Activated CD8-positive, alpha-beta memory T cell treated with anti-CD3 and anti-CD28 coated beads for 4 hours (primary cell): Measurements from ENCODE around the gene RBPJL.

Source experiments
- DNase-seq, 2 donors: peaks; one replicate each; pipeline ENCODE4 v3.0.0-alpha.2; 2020; ENCODE audit warnings: low read depth in 2 of 2

RBPJL gene

DNA sequence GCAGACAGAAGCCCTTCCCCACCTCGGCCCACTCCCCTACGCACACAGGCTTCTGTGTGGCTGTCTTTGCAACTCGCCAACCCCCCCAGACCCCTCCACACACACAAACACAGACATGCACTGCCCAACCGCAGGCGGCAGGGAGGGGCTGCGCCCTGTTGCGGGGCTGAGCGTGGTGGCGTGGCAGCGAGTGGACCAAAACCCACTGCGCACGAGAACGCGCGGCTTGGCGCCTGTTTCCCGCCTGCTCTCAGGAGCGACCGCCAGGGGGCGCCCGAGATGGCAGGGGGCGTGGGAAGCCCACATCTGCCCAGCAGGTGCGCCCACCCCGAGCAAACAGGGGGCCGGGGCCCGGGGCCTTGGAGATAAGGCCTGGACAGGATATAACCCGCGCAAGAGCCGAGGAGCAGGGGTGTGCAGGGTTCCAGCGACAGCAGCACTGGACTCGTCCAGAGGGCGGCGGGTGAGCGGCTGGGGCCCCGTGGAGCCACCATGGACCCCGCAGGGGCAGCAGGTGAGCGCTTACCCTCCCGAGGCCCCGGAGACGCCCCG is at the start of gene RBPJL:
Gene RBPJL (plus strand): TSS at position 410 of the 552 bp plus-strand sequence. CDS start 83 bp downstream, at position 493.
- DNase-seq: no peak

DNA sequence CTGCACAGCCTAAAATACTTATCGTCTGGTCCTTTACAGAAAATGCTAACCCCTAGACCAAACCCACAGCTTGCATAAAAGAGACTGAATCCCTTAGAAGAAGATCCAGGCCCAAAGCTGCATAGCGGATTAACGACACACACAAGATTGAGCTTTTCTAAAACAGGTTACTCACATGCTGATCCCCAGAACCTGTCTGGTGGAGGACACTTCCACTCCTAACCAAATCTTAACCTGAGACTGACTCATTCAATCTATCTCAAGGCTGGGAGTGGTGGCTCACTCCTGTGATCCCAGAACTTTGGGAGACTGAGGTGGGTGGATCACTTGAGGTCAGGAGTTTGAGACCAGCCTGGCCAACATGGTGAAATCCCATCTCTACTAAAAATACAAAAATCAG is 49.5 kb upstream of the RBPJL start:
- DNase-seq: no peak

DNA sequence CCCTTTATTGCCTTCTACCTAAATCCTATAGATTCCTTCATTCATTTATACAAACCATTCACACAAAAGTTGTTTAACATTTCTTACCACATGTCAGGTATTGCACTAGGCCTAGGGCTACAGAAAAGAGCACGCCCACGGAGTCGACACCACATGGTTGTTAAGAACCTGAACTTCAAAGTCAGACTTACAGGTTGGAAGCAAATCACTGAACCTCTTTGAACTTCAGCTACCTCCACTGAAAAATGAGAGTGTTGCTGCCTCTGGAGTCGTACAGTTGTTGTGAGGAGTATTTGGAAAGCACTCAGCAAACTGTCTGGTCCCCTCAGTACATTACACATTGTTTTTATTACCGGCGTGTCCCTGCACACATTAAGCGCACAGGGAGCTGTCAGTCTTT is 48.9 kb upstream of the RBPJL start:
- no peak for DNase-seq

DNA sequence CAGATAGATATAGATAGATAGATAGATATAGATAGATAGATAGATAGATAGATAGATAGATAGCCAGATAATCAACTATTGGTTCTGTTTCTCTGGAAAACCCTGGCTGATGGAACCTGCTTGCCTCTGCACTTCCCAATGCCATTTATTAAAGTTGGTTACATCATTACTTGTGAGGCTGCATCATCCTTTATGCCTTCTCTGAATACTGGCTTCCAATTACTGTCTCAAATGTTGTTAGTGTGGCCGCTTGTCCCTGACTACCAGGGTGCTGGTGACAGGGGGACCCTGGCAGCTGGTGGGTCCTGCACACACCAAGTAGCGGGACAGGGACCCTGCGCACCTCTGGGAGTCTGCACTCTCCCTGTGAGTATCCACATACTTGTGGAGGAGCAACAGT is 48.4 kb upstream of the RBPJL start:
- no peak for DNase-seq

DNA sequence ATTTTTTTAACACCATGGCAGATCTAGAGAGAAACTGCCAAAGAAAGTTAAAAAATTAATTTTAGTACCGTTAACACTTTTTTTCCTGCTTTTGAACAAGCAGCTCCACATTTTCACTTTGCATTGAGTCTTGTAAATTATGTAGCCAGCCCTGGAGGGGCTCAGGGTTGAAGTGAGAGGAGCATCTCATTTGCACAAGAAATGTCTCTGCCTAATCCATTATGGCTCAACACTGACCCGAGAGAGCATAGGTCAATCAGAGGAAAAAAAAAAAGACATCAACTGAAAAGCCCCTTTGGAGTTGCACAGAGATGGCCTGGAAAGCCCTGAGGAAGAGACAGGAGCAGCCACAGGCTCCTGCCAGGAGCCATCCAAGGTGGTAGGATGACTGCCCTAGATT is 48.0 kb upstream of the RBPJL start:
- no peak for DNase-seq

DNA sequence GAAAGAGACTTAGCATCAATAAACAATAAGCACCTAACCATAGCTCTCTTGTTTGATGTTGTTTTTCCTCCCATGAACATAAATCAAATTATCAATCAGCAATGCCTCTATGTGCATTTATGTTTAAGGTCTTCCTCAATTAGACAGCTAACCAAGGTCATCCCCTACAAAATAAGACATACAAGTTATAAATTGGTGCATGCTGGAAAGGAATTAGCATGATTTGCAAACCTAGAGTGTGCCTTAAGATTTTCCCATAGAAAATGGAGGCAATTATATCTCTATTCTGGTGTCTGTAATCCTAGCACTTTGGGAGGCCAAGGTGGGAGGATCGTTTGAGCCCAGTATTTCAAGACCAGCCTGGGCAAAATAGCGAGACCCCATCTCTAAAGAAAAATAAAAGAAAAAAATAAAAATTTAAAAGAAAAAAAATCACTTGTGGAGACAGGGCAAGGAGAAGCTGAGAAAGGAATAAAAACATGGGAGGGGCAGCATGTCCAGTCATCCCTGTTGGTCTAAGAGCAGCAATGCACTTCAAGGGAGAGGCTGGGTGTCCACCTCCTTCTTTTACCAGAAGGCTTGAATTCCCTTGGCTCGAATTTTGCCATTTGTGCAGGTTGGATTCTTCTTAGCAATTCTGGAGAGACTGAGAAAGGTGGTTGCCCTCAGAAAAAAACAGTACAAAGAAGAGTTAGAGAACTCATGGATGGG is 42.9 kb upstream of the RBPJL start:
- DNase-seq: no peak

DNA sequence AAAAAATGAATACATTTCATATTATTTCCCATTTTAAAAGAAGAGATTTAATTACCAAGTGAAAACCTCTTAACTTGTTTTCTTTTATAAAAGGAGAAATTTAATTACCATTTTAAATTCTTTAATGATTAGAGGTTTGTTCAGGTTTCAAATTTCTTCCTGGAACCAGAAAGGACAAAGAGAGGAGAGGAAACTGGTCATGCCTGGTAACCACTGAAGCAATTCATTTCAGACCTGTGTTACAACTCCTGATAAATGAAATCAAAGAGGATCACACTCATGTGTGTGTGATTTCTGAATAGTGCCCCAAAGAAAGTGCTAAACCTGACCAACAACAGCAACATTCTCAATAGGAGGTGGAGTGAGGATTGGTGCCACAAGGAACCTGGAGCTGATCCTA is 39.7 kb upstream of the RBPJL start:
- DNase-seq: no peak

DNA sequence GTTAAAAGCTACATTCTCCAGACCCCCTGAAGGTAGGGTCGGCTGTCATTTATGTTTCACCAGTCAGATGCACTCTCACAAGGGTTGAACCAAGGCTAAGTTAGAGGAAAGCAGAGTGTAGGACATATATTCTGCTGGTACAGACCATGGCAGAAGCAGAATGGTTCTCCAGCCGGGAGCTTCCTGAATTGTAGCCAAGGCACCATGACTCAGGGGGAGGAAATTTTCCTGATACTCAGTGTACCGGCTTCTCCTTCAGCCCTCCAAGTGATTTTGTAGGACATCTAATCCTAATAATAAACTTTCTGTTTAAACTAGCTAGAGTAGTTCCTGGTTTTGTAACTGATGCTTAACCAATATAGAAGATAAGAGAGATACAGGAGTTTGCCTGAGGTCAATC is 38.1 kb upstream of the RBPJL start:
- DNase-seq: no peak

- no peak for DNase-seq
Observed at GRCh38 chr20:45269056-45269455, 37.6 kb upstream of the RBPJL start.

GRCh38 chr20:45269754-45270270 is 36.8 kb upstream of the RBPJL start:
- no peak for DNase-seq

DNA sequence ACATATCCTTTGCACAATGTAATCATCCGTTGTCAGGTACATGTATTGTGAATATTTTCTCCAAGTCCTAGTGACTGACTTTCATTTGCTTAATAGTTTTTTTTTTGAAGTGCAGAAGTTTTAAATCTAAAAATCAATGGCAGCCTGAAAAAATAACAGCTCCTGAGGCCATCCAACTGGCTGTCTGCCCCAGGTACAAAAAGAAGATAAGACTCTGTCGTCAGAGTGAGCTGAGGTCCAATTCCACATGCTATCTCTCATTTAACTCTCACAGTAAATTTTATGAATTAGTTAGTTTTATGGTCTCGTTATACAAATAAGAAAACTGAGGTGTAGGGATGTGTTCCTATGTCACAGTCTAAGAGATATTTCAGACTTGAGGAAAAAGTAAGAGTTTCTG is 31.3 kb upstream of the RBPJL start:
- no peak for DNase-seq

DNA sequence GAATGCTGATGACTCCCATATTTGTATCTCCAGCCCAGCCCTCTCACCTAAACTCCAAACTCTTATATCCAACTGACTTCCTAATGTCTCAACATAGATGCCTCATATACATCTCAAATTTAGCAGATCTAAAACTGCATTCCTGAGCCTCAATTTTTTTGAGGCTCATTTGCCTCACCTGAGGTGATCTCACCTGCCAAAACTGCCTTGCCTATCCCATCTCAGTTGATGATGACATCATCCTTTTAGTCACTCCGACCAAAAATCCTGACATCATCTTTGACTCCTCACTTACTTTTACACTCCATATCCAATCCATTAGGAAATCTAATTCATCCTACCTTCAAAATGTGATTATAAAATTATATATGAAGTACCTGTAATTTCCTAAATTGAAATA is 26.6 kb upstream of the RBPJL start:
- DNase-seq: no peak

DNA sequence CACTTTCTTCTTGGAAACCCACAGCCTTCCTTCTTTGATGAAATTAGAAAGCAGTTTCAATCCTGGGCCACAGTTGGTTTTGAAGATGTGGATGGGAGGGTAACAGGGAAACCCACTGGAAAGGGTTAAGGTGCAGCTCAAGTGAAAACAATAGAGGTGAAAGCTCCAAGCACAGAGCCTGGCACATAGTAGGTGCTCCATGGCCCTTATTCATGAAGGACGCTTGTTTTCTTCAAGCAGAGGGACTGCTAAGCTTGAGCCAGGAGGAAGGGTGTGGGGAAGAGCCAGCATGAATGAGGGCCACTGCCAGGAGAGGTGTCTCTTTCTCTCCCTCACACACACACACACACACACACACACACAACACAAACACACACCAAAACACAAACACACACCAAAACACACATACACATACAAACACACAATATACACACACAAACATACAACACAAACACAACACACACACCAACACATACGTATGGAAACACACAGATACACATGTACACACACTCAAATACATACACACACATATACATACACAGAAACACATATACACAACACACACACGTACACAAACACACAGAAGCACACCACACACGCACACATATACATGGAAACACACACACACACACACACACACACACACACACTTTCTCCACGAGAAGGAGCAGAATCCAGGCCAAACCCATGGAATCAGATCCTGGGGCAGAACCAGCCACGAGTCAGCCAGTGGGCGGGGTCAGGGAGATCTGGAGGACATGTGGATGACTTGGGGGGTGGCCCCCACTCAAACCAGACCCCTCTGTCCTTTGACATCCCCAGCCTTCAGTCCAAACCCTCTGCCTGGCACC is 23.7 kb upstream of the RBPJL start:
- no peak for DNase-seq

- no peak for DNase-seq
Observed at GRCh38 chr20:45283551-45284057, 23.0 kb upstream of the RBPJL start.

GRCh38 chr20:45288376-45288775 is 18.3 kb upstream of the RBPJL start:
- no peak for DNase-seq

GRCh38 chr20:45288860-45289259 is 17.8 kb upstream of the RBPJL start:
- no peak for DNase-seq

DNA sequence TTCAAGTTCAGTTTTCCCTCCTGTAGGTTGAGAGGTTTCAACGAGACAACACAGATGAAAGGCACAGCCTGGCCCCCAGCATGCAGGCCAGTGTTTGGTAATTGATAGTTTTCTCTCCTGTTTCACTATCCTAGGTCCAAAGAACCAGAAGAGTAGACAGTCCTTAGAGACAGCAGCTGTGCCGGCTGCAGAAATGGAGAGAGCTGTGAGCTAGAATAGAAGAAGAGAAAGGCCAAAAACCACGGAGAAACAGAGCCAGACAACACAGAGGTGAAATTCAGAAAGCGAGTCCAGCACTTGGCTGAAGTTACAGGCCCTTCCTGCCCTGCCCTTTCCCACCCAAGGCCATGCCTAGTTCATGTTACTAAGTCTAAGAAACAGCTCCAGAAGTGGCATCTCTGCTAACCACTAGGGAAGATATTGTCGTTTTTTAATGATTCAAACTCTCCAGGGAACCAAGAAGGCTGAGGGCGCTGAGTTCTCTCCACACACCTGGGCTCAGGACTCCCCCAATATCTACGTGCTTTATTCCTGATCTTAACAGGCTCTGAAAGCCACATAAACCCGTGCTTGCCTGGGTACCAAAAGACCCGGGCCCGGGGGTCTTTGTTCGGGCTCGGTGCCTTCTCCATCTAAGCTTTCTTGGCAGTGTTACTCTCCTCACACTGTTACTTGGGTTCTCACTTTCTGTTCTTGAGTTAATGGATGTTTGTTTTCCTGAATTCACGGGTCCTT is 16.5 kb upstream of the RBPJL start:
- no peak for DNase-seq

DNA sequence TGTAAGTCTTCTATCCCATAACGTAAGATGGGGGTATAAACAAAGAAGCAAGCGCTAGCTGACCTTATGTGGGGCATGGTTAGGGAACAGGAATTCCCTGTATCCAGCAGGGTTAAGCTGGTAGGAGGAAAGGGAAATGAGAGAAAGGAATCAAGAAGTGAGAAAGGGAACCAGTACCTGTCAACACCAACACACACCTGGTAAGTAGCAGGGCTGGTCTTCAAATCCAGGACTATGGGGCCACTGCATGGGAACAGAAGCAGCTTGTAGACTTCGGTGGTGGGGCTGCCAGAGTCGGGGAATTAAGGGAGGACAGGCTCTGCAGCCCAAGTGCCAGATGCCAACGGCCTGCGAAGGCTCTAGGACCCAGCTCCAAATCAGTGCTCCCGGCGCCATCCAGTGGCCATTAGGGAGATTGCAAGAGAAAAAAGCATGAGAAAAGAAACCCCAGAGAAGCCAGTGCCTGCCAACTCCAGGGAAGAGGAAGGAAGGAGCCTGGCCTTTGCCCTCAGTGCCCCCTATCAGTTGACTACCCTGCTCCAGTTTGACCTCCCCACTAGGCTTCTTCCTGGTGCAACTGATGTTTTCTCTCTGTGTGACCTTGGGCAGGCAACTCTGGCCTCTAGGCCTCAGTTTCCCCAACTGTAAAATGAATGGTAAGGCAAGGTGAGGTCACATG is 15.8 kb upstream of the RBPJL start:
- DNase-seq: peak; percentile 32 to 41

GRCh38 chr20:45291526-45291925 is 15.1 kb upstream of the RBPJL start:
- DNase-seq: no peak

- DNase-seq: no peak
Observed at GRCh38 chr20:45292343-45292742, 14.3 kb upstream of the RBPJL start.
